GM23338 (cell line): ENCODE data around the gene TRPM3. TPM values are rescaled to one million over a fixed set of nuclear protein-coding genes. Genes with fewer than 3 reads are reported as not detected.

Experiments used
- ATAC-seq: fragments of 200-7000 bp; cut with Tn5 transposase; 3 replicates; pipeline ENCODE4 v1.9.1; 2020
- DNase-seq: peaks from one replicate; pipeline ENCODE4 v3.0.0-alpha.2; 2015; ENCODE audit warnings: low spot score
- H2AFZ ChIP-seq: fragments of 200-600 bp; sonication (generic); 2 replicates; pipeline ENCODE4 v1.8.0; 2016; ENCODE audit warnings: antibody characterized with exemption, mild to moderate bottlenecking, moderate library complexity
- H3F3A ChIP-seq: fragments of 200-600 bp; sonication (generic); replicated peaks from 2 replicates; pipeline ENCODE4 v1.8.0; 2017; ENCODE audit warnings: antibody characterized with exemption, mixed run types, low read depth
- H3K27ac ChIP-seq: fragments of 200-600 bp; sonication (generic); 2 replicates; pipeline ENCODE4 v1.6.1; 2016; ENCODE audit warnings: low read depth
- H3K27me3 ChIP-seq: fragments of 200-600 bp; sonication (generic); 2 replicates; pipeline ENCODE4 v1.8.0; 2016; ENCODE audit warnings: mild to moderate bottlenecking, mixed run types, moderate library complexity; ENCODE audit not compliant: insufficient read depth
- H3K36me3 ChIP-seq: fragments of 200-600 bp; sonication (generic); 2 replicates; pipeline ENCODE4 v1.8.0; 2016; ENCODE audit warnings: mild to moderate bottlenecking; ENCODE audit not compliant: insufficient read depth
- H3K4me1 ChIP-seq: fragments of 200-600 bp; sonication (generic); 2 replicates; pipeline ENCODE4 v1.8.0; 2016; ENCODE audit warnings: mild to moderate bottlenecking, moderate library complexity; ENCODE audit not compliant: insufficient read depth
- H3K4me2 ChIP-seq: fragments of 200-600 bp; sonication (generic); 2 replicates; pipeline ENCODE4 v1.7.1; 2017; ENCODE audit warnings: mixed run types
- H3K4me3 ChIP-seq: fragments of 200-600 bp; sonication (generic); 2 replicates; pipeline ENCODE4 v1.6.1; 2016; ENCODE audit warnings: mixed run types
- H3K79me2 ChIP-seq: fragments of 200-600 bp; sonication (generic); replicated peaks from 2 replicates; pipeline ENCODE4 v1.8.0; 2017; ENCODE audit warnings: mild to moderate bottlenecking; ENCODE audit not compliant: insufficient read depth
- H3K9me2 ChIP-seq: fragments of 200-600 bp; sonication (generic); 2 replicates; pipeline ENCODE4 v1.8.0; 2017; ENCODE audit not compliant: insufficient read depth
- H4K20me1 ChIP-seq: fragments of 200-600 bp; sonication (generic); replicated peaks from 2 replicates; pipeline ENCODE4 v1.8.0; 2017; ENCODE audit warnings: mild to moderate bottlenecking; ENCODE audit not compliant: insufficient read depth
- H3K27ac Mint-ChIP-seq: 2 replicates; pipeline ENCODE4 v1.8.0; 2020; ENCODE audit warnings: inconsistent platforms, mild to moderate bottlenecking, moderate library complexity, mixed read lengths
- H3K27me3 Mint-ChIP-seq: 3 replicates; pipeline ENCODE4 v1.8.0; 2022; ENCODE audit warnings: low read depth, mild to moderate bottlenecking, moderate library complexity, mixed read lengths, inconsistent platforms; ENCODE audit not compliant: insufficient read depth, poor library complexity
- H3K36me3 Mint-ChIP-seq: 3 replicates; pipeline ENCODE4 v1.8.0; 2021; ENCODE audit warnings: low read depth, mild to moderate bottlenecking, inconsistent platforms, moderate library complexity, mixed read lengths
- H3K4me1 Mint-ChIP-seq: 3 replicates; pipeline ENCODE4 v1.8.0; 2020; ENCODE audit warnings: mild to moderate bottlenecking, inconsistent platforms, mixed read lengths
- H3K4me3 Mint-ChIP-seq: 3 replicates; pipeline ENCODE4 v1.8.0; 2021; ENCODE audit warnings: moderate library complexity, mild to moderate bottlenecking, inconsistent platforms, mixed read lengths
- H3K9me3 Mint-ChIP-seq: 3 replicates; pipeline ENCODE4 v1.8.0; 2020; ENCODE audit warnings: moderate library complexity, mild to moderate bottlenecking, inconsistent platforms, mixed read lengths
- CREB1 ChIP-seq: fragments of 250-450 bp; sonication (Bioruptor Pico); IDR thresholded peaks from 2 replicates; pipeline ENCODE4 v1.5.0; 2020; ENCODE audit warnings: low read depth, mild to moderate bottlenecking, moderate library complexity
- ETS1 ChIP-seq: IDR thresholded peaks from 2 replicates; pipeline ENCODE4 v1.6.1; 2016; ENCODE audit warnings: antibody characterized with exemption
- EZH2 ChIP-seq: fragments of 200-600 bp; sonication (generic); IDR thresholded peaks from one replicate; pipeline ENCODE4 v1.8.0; 2017; ENCODE audit warnings: antibody characterized with exemption, mild to moderate bottlenecking, low read depth; ENCODE audit not compliant: unreplicated experiment
- EZH2phosphoT487 ChIP-seq: fragments of 200-600 bp; sonication (generic); IDR thresholded peaks from one replicate; pipeline ENCODE4 v1.8.1; 2018; ENCODE audit warnings: antibody characterized with exemption; ENCODE audit not compliant: unreplicated experiment
- JUNB ChIP-seq: IDR thresholded peaks from one replicate; pipeline ENCODE4 v1.6.1; 2016; ENCODE audit warnings: antibody characterized with exemption; ENCODE audit not compliant: unreplicated experiment
- NANOG ChIP-seq: IDR thresholded peaks from 2 replicates; pipeline ENCODE4 v1.6.1; 2016; ENCODE audit warnings: antibody characterized with exemption, borderline replicate concordance
- POLR2AphosphoS5 ChIP-seq: IDR thresholded peaks from 2 replicates; pipeline ENCODE4 v1.6.1; 2016; ENCODE audit warnings: antibody characterized with exemption, low read depth
- REST ChIP-seq: IDR thresholded peaks from one replicate; pipeline ENCODE4 v1.6.1; 2018; ENCODE audit warnings: antibody characterized with exemption; ENCODE audit not compliant: unreplicated experiment
- STAT1 ChIP-seq: IDR thresholded peaks from one replicate; pipeline ENCODE4 v1.6.1; 2016; ENCODE audit warnings: antibody characterized with exemption; ENCODE audit not compliant: unreplicated experiment
- ZNF114 ChIP-seq: fragments of 250-450 bp; sonication (Bioruptor Pico); IDR thresholded peaks from 2 replicates; pipeline ENCODE4 v1.5.0; 2020; ENCODE audit warnings: mild to moderate bottlenecking, moderate library complexity
- ZNF331 ChIP-seq: fragments of 250-450 bp; sonication (Bioruptor Pico); IDR thresholded peaks from 2 replicates; pipeline ENCODE4 v1.5.0; 2020; ENCODE audit warnings: low read depth, mild to moderate bottlenecking, moderate library complexity
- ZNF462 ChIP-seq: fragments of 250-450 bp; sonication (Bioruptor Pico); IDR thresholded peaks from 2 replicates; pipeline ENCODE4 v1.5.0; 2020; ENCODE audit warnings: mild to moderate bottlenecking, moderate library complexity
- polyA plus RNA-seq: library from polyadenylated mRNA; unstranded; fragments of >200 nt; fragmentation: Nextera tagmentation; extraction: Ambion mirVana; gene quantifications from 2 replicates; pipeline ENCODE4 v1.2.1, GENCODE V29; 2016
- total RNA-seq: library from RNA; depleted of rRNA; stranded (reverse); fragments of >200 nt; shearing (Covaris generic); gene quantifications from 2 replicates; pipeline ENCODE4 v1.2.3, GENCODE V29; 2014
- TF ChIP-seq, protein P1 (sequence below), 2 experiments: fragments of 200-600 bp in 1 of 2; sonication (generic) in 1 of 2; conservative IDR thresholded peaks; 2 replicates each; pipeline versions ENCODE4 v1.5.1 to v1.6.1; 2016 to 2017; ENCODE audit warnings: antibody characterized with exemption in 2 of 2, low read depth in 2 of 2, mild to moderate bottlenecking in 2 of 2, moderate library complexity in 1 of 2

TRPM3 gene
- total and polyA plus RNA-seq, 2 experiments from 2014 or later = 2.8 to 8.2 TPM

DNA sequence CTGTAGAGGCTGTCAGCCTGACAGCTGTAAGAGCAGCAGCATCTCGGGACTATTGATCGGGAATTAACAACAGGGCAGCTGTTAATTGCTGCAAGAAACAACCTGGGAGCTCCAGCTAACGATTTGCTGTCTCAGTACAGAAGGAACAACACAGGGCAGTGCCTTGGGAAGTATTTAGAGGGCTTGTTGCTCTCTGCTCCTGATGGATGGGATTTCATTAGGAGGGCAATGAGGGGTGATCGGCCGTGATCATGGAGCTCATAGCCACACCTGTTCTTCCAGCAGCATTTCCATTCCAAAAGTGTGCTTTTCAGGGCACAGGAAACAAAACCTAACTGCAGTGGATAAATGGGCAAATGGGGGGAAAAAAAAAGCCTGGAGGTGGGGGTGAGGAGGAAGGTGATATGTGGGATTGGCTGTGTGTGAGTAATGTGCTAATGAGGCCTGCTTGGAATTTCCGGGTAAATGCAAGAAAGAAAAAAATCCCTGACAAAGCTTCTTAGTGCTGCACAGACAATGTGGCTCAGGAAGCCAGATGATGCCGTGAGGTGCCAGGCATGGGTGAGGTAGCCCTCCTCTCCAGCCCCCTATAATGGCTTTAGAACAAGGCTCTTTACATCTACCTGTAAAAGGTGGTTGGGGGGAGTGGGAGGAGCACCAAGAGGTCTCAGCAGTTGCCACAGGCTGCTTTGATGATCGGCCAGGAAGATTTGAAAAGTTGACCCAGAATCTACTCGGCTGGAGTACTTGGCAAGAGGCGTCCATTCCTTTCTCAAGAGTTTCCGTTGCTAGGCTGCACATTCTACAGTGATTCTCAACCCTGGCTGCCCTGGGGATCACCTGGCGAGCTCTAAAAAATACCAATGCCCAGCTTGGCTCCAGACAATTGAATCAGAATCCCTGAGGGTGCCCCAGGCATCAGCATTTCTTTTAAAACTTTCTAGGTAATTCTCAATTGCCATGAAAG is 567.4 kb downstream of the TRPM3 start:
- H3K36me3 Mint-ChIP-seq = no peaks in the 10 kb centered on the region; the same call in 2 of the 3 replicates
- TF ChIP-seq ZNF114 (CRISPR knock-in tag) = no peak
- TF ChIP-seq, protein P1, sequence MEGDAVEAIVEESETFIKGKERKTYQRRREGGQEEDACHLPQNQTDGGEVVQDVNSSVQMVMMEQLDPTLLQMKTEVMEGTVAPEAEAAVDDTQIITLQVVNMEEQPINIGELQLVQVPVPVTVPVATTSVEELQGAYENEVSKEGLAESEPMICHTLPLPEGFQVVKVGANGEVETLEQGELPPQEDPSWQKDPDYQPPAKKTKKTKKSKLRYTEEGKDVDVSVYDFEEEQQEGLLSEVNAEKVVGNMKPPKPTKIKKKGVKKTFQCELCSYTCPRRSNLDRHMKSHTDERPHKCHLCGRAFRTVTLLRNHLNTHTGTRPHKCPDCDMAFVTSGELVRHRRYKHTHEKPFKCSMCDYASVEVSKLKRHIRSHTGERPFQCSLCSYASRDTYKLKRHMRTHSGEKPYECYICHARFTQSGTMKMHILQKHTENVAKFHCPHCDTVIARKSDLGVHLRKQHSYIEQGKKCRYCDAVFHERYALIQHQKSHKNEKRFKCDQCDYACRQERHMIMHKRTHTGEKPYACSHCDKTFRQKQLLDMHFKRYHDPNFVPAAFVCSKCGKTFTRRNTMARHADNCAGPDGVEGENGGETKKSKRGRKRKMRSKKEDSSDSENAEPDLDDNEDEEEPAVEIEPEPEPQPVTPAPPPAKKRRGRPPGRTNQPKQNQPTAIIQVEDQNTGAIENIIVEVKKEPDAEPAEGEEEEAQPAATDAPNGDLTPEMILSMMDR (conservative IDR thresholded peaks at IDR 0.05; ENCODE audit: low read depth in 2 of 2) = no peak
- TF ChIP-seq REST = no peak
- no peak for TF ChIP-seq NANOG
- no peak for TF ChIP-seq ETS1
- no peak for TF ChIP-seq EZH2phosphoT487
- TF ChIP-seq EZH2 = no peak
- no peak; the same call in none of the 2 replicates for TF ChIP-seq ZNF462
- TF ChIP-seq ZNF331 = no peak
- TF ChIP-seq STAT1 = no peak
- TF ChIP-seq CREB1 = no peak
- TF ChIP-seq POLR2AphosphoS5 = no peak
- TF ChIP-seq JUNB = no peak
- Histone ChIP-seq H3K4me2 (peak overlapping the region; percentile 55), H4K20me1 (no peaks in the 10 kb centered on the region), H3K36me3 (no peaks in the 10 kb centered on the region), H3K4me3 (no peak overlapping the region), H3F3A (no peaks in the 10 kb centered on the region), H3K27me3 (no peaks in the 10 kb centered on the region), H3K9me2 (peaks cover 16% of the 10 kb centered on the region), H3K4me1 (peaks cover 20% of the 10 kb centered on the region), H3K27ac (peak overlapping the region; percentile 92), H3K79me2 (no peaks in the 10 kb centered on the region), H2AFZ (peak overlapping the region; percentile 50; the same call in 1 of the 2 replicates)
- H3K9me3 Mint-ChIP-seq = no peaks in the 10 kb centered on the region
- H3K27ac Mint-ChIP-seq = peak overlapping the region; percentile 86
- DNase-seq (peak; percentile 73), ATAC-seq (peak; percentile 89)
- peak overlapping the region; percentile 39; the same call in 1 of the 3 replicates for H3K4me3 Mint-ChIP-seq
- peaks cover 31% of the 10 kb centered on the region for H3K4me1 Mint-ChIP-seq
- H3K27me3 Mint-ChIP-seq = no peaks in the 10 kb centered on the region
